NK-92 (cell line): Measurements from ENCODE around the gene NYAP2.

Source experiments
- DNase-seq: peaks from one replicate; lab custom pipeline; 2025; ENCODE audit not compliant: unreplicated experiment; lab: John Stamatoyannopoulos, UW

Gene NYAP2

GRCh38 chr2:225399504-225399903 is at the start of gene NYAP2:
Gene NYAP2 (plus strand): TSS chr2:225399710. CDS start chr2:225408881, 9,171 bp downstream.
- no peak for DNase-seq

GRCh38 chr2:225353579-225354085 is 45.9 kb upstream of the NYAP2 start:
- DNase-seq: no peak

DNA sequence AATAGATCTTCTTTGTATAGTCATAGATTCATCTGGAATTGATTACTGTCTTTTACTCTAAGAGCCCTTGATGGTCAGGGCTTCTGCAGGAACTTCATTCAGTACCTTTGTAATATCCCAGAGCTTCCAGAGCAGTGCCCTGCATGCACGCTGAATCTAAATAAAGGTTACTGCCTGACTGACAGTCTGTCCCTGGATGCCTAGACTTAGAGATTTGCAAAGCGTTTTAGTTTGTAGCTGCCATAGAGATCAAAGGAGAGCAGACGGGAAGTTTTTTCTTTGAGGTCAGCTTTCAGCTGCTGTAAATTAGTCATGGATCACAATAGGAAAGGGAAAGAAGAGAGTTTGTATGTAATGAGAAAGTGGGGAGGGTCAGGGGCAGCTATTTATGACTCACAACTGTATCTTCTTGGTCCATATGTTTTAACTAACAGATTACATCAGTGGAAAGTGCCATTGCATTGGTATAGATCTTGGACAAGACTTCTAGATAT is 45.2 kb upstream of the NYAP2 start:
- DNase-seq: no peak

DNA sequence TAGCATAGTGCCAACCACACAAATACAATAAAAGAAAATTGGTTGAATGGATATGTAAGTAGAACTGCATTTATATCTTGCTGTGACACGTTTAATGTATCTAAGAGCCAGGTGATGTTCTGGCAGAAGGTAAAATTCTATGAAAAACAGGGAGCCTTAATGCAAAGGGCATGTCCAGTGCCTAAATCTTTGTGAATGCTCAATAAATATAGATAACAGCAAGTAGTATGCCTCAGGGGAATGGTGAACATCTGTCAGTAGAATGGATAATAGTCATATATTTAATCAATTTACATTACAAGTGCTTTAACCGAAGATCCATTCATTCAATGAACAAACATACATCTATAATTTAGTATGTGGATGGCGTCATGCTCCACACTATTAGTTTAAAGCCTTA is 43.7 kb upstream of the NYAP2 start:
- DNase-seq: no peak

- no peak for DNase-seq
Observed at GRCh38 chr2:225366731-225367130, 32.8 kb upstream of the NYAP2 start.

DNA sequence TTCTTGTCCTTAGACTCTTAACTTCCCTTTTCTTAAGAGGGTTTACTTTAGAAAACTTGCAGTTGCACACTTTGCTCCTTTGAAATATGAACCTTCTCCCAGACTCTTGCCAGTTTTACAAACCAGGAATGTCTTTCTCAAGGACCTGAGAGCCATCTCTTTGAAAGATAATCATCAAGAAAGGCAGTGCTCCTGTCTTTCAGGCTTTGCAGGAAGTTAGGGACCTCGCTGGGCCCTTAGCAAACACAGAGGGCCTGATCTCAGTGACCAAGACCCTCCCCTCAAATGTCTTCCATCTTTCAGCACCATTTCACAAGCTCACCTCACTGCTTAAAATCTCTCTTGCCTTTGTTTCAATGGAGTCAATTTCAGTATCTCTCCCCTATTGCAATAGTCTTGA is 32.0 kb upstream of the NYAP2 start:
- DNase-seq: no peak

DNA sequence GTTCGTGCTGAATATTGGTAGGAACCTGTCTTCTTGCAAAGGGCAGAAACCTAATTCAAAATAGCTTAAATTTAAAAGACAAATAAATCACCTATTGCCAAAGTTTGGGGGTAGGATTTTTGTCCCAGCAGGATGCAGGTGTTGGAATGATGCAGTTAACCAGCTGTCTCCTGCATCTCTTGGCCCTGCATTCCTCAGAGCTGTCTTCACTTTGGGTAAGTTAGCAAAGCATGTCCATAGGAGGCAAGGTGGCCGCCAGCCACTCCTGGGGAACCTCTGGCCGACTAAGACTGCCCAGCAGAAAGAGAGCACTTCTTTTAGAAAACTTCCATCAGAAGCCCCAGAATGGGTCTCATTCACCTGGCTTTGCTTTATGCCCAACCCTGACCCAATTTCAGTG is 20.5 kb upstream of the NYAP2 start:
- DNase-seq: no peak

GRCh38 chr2:225379856-225380255 is 19.7 kb upstream of the NYAP2 start:
- DNase-seq: no peak

GRCh38 chr2:225381609-225382008 is 17.9 kb upstream of the NYAP2 start:
- DNase-seq: no peak

DNA sequence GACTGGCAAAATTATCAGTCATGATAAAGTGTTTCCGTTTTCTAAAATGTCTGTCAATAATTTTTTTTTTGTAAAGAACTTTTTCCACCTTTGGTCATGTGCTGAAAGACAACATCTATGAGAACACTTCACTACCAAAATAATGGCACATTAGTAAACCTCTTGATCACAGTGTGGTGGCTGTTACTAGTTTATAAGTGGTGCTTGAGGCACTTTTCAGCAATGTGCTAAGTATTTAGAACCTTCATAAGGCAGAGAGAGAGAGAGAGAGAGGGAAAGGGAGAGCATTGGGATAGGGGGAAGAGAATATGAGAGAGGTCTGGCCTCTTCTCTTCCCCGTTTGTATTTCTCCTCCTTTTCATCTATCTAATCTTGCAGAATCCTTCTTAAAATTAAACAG is 1.1 kb upstream of the NYAP2 start:
- no peak for DNase-seq

GRCh38 chr2:225400060-225400511 is 576 bp downstream of the NYAP2 start:
- no peak for DNase-seq

- DNase-seq: no peak
Observed at GRCh38 chr2:225400546-225401400, 1.3 kb downstream of the NYAP2 start.

DNA sequence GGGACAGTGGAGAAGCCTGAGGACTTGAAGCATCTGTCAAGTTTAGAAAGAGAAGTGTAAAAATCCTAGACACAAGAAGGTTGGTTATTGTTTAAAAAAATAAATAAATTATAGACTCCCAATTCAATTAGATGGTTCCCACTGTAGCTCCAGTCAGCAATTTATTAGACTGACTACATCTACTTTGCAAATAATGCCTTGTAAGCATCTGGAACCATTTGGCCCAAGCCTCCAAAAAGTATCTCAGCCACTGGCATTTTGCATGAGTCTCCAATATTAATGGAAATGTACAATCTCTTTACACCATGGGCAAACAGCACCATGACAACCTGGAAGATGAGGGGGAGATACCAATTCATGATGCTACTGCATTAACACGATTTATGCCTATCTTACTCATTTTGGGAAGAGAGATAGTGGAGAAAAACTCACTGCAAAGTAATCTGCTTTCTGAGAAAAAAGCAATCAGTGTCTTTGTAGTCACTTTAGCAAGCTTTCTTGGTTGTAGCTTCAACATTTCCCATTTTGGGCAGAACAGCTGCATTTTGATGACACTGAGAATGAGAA is 2.8 kb downstream of the NYAP2 start:
- no peak for DNase-seq

DNA sequence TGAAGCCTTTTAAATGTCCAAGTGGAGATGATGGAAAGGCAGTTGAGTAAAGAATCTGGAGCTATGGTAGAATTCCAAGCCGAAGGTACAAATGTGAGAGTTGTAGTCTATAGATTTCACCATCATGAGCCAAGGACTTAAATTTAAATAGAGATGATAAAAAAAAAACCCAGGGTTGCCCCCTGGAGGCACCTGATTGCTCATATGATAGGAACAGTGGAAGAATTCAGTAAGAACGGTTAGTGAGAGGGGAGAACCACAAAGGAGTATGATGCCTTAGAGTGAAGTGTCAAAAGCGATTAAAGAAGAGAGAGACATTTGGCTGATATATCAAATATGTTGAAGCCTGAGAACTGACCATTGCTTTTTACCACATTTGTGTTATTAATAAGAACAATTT is 11.9 kb downstream of the NYAP2 start:
- no peak for DNase-seq

DNA sequence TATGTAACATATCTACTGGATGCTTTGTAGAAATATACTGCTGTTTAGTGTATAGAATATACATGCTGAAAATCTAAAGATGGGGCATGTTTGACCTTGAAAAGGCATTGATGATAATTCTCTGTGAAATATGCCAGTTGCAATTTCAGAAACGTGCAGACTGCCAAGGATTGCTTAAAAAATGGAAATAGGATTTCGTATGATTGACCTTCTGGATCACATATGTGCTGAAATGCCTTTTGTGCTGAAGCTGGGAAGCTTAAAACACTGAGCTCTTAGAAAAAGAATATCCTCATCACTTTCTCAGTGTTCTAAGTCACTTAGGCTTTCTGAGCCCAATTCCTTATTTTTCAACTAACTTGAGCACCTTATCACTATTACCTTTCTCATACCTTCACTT is 14.3 kb downstream of the NYAP2 start:
- DNase-seq: no peak

GRCh38 chr2:225414902-225415301 is 15.4 kb downstream of the NYAP2 start:
- no peak for DNase-seq

- no peak for DNase-seq
Observed at GRCh38 chr2:225415341-225415740, 15.8 kb downstream of the NYAP2 start.

- no peak for DNase-seq
Observed at GRCh38 chr2:225415792-225416191, 16.3 kb downstream of the NYAP2 start.

DNA sequence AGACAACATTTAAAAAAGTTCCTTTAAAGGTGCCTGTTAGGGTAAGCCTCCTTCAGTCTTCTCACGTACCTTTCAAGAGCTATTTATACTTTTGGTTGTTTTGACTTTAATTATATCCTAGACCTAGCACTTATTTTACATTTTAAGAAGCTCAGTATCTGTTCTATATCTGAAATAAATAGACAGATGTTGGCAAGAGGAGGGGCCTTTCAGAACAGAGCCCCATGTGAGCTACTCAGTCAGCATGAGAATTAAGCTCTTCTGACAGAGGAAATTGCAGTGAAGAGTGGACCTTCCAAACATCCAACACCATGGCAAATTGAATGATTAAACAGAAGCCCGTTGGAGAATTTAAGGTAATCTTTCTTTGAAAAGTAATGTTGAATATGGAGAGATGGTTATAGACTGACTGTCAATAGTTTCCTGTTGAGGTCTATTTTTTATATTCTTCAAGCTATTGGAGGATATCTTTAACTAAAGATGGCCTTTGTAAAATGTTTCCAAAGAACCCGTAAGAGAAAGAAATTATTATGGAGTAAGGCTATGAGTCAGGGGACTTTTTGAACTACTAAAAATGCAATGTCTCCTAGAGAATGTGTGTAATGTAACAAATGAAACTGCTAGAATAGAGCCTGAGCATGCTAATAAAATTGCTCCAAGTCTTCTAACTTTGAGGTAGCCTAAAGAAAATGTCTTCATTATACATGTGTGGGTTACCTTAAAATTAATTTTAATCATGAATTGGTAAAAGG is 17.3 kb downstream of the NYAP2 start:
- no peak for DNase-seq

- DNase-seq: no peak
Observed at GRCh38 chr2:225419033-225419432, 19.5 kb downstream of the NYAP2 start.

- no peak for DNase-seq
Observed at GRCh38 chr2:225422145-225422544, 22.6 kb downstream of the NYAP2 start.

GRCh38 chr2:225425284-225425683 is 25.8 kb downstream of the NYAP2 start:
- no peak for DNase-seq
